ENCODE data around the gene STEAP4.
"Not testable (repeated sequence)": the region's sequence is repeated elsewhere in the genome, so short reads cannot be mapped to it uniquely, and the experiment has no call there.

STEAP4 gene

GRCh38 chr7:88264987-88265386, 41.7 kb downstream of the STEAP4 start:
- not testable (repeated sequence) for FAIRE-seq

- FAIRE-seq, result no peak
These were observed 44.1 kb downstream of the STEAP4 start for GRCh38 chr7:88262562-88262961.

GRCh38 chr7:88260719-88261118, 46.0 kb downstream of the STEAP4 start:
- no peak for FAIRE-seq

- FAIRE-seq, result no peak
These were observed 46.9 kb downstream of the STEAP4 start for GRCh38 chr7:88259656-88260380.

- not testable (repeated sequence) for FAIRE-seq
These were observed 48.4 kb downstream of the STEAP4 start for GRCh38 chr7:88258296-88258695.

GRCh38 chr7:88256906-88257305, 49.8 kb downstream of the STEAP4 start:
- FAIRE-seq, result no peak

GRCh38 chr7:88254721-88255424, 51.8 kb downstream of the STEAP4 start:
- FAIRE-seq, result no peak

GRCh38 chr7:88253640-88254039, 53.1 kb downstream of the STEAP4 start:
- no peak for FAIRE-seq

- no peak for FAIRE-seq
These were observed 62.4 kb downstream of the STEAP4 start for GRCh38 chr7:88244258-88244657.

GRCh38 chr7:88243345-88243909, 63.3 kb downstream of the STEAP4 start:
- no peak for FAIRE-seq

GRCh38 chr7:88239852-88240251, 66.8 kb downstream of the STEAP4 start:
- no peak for FAIRE-seq

- FAIRE-seq, result no peak
These were observed 72.9 kb downstream of the STEAP4 start for GRCh38 chr7:88233828-88234227.

GRCh38 chr7:88230646-88231045, 76.0 kb downstream of the STEAP4 start:
- FAIRE-seq, result no peak

- FAIRE-seq, result peak; percentile 80
These were observed 77.2 kb downstream of the STEAP4 start for GRCh38 chr7:88229302-88229995.

- FAIRE-seq, result peak; percentile 84
These were observed 79.7 kb downstream of the STEAP4 start for GRCh38 chr7:88226886-88227516.

GRCh38 chr7:88226201-88226600, 80.5 kb downstream of the STEAP4 start:
- no peak for FAIRE-seq

GRCh38 chr7:88224601-88225275, 82.0 kb downstream of the STEAP4 start:
- no peak for FAIRE-seq

GRCh38 chr7:88223265-88223664, 83.4 kb downstream of the STEAP4 start:
- FAIRE-seq, result no peak
